ENCODE data around the gene AMBRA1.
A peak's percentile ranks its signal among the peaks of the same experiment; 100 is the strongest.

The AMBRA1 gene

GRCh38 chr11:46417711-46418110, 176.1 kb downstream of the AMBRA1 start:
- FAIRE-seq (no peak), DNase-seq (ENCODE audit: insufficient read length, low spot score) (no peak)
- no peak for TF ChIP-seq POLR2A (IDR thresholded peaks at IDR 0.05; ENCODE audit: low read depth, low read length)

DNA sequence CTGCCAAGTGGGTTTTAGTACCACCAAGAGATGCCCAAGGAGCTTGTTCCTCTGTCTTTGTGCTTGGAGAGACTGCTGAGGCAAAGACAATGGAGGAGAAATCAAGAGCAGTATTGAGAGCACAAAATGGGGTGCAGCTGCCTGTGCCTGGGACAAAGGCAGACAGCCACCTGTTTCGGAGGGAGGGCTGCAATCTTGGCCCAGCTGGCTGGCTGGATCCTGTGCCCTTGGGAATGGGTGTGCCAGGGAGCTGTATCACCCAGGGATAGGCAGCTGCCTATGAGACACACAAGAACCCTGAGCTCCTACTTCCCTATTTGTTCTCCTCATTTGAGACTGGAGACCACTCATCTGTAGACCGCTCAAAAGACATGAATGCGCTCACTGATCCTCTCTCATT, 178.9 kb downstream of the AMBRA1 start:
- FAIRE-seq (no peak), DNase-seq (ENCODE audit: insufficient read length, low spot score) (no peak)
- no peak for TF ChIP-seq POLR2A (IDR thresholded peaks at IDR 0.05; ENCODE audit: low read depth, low read length)

- no peak for DNase-seq (ENCODE audit: insufficient read length, low spot score)
- TF ChIP-seq POLR2A (IDR thresholded peaks at IDR 0.05; ENCODE audit: low read depth, low read length): no peak
- no peak for FAIRE-seq
Measured at GRCh38 chr11:46414466-46414796, 179.4 kb downstream of the AMBRA1 start.

DNA sequence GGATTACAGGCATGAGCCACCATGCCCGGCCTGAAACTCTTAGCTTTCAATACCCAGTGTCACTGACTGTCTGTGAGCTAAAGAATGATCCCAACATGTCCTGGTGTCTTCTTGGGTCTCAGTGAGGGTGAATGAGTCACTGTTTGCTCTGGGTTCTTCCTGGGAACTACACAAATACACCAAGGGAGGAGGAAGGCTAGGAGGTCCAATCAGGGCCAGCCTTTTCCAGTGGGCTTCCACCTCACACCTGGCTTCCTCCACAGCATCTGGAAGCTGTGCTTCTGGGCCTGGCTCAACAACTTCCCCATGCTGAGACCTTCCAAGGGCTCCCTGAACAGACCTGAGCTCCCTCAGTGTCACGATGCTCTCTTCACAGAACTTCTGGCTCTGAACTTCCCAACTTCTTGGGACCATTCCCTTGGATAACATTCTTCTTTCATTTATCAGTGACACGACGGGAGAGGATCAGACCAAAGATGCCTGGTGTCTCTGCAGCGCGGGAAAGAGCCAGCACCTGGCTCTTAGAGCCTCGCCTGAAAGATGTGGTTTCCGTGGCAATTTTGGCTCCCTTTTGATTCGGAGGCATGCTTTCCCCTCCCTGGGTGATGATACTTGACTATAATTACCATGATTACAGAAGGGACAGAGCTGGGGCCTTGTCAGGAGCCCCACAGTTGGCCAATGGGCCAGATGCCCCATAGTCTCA, 179.9 kb downstream of the AMBRA1 start:
- DNase-seq (ENCODE audit: insufficient read length, low spot score): no peak
- no peak for FAIRE-seq
- no peak for TF ChIP-seq POLR2A (IDR thresholded peaks at IDR 0.05; ENCODE audit: low read depth, low read length)

- no peak for TF ChIP-seq POLR2A (IDR thresholded peaks at IDR 0.05; ENCODE audit: low read depth, low read length)
- DNase-seq (ENCODE audit: insufficient read length, low spot score) (no peak), FAIRE-seq (no peak)
Measured at GRCh38 chr11:46410021-46410420, 183.8 kb downstream of the AMBRA1 start.

DNA sequence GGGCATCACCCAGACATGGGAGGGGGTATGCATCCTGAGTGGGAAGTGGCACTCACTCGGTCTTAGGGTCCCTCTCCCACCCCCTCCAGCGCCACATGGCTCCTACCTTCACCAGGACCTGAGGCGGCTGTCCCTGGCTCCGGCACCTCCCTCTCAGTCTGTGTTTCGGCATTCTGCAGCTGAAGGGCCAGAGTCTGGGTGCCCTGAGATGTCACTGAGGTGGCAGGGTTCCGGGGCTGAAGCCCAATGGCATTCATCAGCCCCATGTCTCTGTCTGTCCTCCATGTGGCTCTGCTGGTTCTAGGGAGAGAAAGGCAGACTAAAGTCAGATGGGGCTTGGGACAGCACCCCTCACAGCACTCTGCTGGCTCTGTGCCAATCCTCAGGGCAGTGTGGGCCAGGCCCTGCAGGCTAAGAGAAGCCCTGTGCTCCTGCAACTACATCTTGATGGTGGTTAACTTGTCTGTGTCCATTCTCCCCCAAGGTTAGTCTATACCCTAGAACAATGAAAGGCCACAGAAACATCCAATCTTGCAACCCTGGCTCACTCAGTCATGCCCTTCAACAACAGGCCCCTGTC, 185.3 kb downstream of the AMBRA1 start:
- no peak for DNase-seq (ENCODE audit: insufficient read length, low spot score)
- TF ChIP-seq POLR2A (IDR thresholded peaks at IDR 0.05; ENCODE audit: low read depth, low read length): no peak
- FAIRE-seq: no peak

GRCh38 chr11:46407635-46408034, 186.2 kb downstream of the AMBRA1 start:
- FAIRE-seq (no peak), DNase-seq (ENCODE audit: insufficient read length, low spot score) (no peak)
- no peak for TF ChIP-seq POLR2A (IDR thresholded peaks at IDR 0.05; ENCODE audit: low read depth, low read length)

DNA sequence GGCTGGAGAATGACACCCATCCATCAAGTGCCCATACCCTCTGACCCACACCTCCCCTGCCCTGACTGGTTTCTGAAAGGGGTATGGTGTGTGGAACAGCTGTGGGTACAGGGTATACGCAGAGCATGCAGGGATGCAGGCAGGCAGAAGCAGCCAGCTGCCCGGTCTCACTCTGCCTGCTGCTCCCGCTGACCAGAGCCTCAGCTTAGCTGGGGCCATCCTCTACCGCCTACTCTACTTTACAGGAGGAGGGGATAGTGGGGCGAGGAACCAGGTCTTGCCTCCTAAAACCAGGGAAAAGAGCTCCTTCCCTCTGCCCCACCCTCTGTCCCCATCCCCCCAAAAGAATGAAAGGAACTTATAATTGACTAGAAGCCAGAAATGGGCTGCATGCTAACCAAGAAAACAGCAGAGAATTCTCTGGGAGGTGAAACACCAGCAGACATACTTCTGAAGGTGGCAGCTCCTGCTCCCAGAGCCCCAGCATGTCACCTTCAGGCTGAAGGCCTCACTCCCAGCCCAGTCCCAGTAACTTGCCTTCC, 189.3 kb downstream of the AMBRA1 start:
- TF ChIP-seq POLR2A (IDR thresholded peaks at IDR 0.05; ENCODE audit: low read depth, low read length): no peak
- DNase-seq (ENCODE audit: insufficient read length, low spot score): no peak
- no peak for FAIRE-seq

DNA sequence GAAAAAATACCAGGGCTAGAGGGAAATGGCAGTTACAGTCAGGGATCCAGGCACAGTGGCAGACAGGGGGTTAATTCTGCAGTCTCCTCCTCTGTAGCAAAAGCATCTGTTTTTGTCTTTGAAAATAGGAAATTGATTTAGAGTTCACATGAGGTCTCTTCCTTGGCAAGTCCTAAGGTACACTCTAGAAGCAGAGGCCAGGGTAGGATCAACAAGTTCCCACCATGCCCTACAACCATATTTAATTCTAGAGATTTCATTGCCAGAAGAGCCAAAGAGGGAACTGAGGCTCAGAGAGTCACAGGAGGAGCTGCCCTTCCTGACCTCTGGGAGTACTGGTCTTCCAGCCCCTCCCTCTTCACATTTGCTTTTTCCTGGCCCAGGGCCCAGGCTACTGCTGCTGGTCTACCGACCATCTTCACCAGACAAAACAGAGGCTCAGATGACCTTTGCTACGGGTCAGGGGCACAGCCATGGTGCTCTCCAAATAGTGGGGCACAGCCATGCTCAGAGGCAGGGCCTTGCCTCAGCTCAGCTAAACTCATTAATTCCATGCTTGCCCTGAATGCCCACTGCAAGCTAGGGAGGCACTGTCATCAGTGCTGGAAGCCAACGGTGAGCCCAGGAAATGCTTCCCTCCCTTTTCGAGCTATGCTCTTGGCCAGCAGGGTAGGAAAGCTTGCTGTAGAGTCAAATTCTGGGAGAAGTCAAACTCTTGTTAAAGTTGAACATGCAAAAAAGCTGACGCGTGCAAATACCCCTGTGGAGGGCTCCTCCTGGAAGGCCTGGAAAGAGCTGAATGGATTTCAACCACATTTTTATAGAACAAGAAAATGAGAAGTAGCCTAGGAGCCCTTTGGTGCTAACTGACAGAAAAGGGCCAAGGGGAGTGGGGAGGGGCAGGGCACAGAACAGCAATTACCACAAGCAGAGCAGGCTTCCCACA, 190.6 kb downstream of the AMBRA1 start:
- no peak for TF ChIP-seq POLR2A (IDR thresholded peaks at IDR 0.05; ENCODE audit: low read depth, low read length)
- DNase-seq (ENCODE audit: insufficient read length, low spot score) (no peak), FAIRE-seq (no peak)

DNA sequence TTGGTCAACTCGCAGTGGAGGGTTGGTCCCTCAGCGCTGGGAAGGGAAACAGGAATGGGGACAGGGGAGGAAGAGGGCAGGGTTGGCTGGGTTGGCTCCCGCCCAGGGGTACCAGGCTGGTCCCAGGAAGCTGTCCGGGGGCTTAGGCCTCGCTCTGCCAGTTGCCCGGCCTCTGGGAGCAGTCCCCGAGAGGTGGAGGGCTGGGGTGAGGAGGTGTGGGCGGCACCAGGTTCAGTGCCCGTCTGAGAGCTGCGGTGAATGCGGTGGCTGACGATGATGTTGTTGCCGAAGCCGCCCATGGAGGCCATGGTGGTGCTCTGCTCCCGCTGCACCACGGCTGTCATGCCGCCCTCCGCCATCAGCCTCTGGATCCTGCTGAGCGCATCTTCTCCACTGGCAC, 196.3 kb downstream of the AMBRA1 start:
- FAIRE-seq (no peak), DNase-seq (ENCODE audit: insufficient read length, low spot score) (no peak)
- no peak for TF ChIP-seq POLR2A (IDR thresholded peaks at IDR 0.05; ENCODE audit: low read depth, low read length)

DNA sequence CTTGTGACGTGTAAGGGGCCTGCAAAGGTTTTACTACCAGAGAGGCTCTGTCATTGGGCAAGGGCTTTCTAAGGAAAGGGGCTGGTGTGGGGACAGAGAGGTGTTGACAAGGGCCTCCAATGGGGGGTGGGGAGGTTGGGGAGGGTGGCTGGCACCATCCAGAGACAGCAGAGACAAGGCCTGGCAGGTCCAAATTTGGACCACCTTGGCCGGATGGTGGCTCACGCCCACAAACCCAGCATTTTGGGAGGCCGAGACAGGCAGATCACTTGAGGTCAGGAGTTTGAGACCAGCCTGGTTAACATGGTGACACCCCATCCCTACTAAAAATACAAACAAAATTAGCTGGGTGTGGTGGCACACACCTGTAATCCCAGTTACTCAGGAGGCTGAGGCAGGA, 200.1 kb downstream of the AMBRA1 start:
- no peak for TF ChIP-seq POLR2A (IDR thresholded peaks at IDR 0.05; ENCODE audit: low read depth, low read length)
- DNase-seq (ENCODE audit: insufficient read length, low spot score) (no peak), FAIRE-seq (no peak)

GRCh38 chr11:46393231-46393616, 200.6 kb downstream of the AMBRA1 start:
- no peak for FAIRE-seq
- TF ChIP-seq POLR2A (IDR thresholded peaks at IDR 0.05; ENCODE audit: low read depth, low read length): no peak
- DNase-seq (ENCODE audit: insufficient read length, low spot score): peak; percentile 38

DNA sequence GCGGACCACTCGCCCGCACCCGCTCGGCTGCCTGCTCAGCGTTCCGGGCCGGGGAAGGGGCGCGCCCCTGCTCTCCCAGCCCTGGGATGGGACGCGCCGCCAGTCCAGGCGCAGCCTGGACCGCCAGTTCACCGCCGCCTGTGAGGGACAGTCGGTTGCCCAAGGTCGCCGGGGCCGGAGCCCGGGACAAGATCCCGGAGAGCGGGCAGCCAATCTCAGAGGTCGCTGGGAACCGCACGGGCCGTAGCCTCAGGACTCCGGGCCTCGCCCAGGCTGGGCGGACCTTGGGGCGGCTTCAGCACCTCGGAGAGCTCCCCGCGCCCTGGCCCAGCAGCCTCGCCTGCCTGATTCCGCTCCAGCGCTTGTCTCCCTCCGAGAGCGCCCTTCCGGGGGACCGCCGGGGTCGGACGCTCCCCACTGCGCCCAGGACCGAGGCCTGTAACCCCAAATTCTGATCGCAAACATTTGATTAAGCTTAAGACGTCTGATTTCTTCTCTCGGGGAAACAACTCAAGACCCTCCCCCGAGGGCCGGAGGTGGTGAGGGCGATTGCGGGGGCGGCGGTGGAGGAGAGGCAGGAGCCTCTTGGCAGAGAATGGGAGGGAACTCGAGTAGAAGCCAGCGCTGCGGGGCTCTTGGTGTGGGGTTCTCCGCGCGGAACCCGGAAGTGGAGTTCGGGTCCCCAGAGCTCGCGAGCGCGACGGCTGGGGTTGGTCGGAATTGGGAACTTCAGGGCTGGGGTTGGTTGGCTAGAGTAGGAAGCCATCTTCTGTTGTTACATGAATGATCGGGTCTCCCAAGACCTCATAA, 201.2 kb downstream of the AMBRA1 start:
- DNase-seq (ENCODE audit: insufficient read length, low spot score): peak; percentile 99

More for the DNA sequence above, 201.2 kb downstream of the AMBRA1 start:
- TF ChIP-seq POLR2A (IDR thresholded peaks at IDR 0.05; ENCODE audit: low read depth, low read length): no peak
- FAIRE-seq: no peak

All from H54 (cell line).